Keratinocyte (primary cell): ENCODE measurements around the gene TIAM1. TPM values are rescaled to one million over a fixed set of nuclear protein-coding genes. Genes with fewer than 3 reads are reported as not detected.

ENCODE experiments used
- DNase-seq: peaks from one replicate; pipeline ENCODE4 v3.0.0-alpha.2; 2011; ENCODE audit warnings: low read depth, missing footprints, low spot score
- FAIRE-seq: peaks from 2 replicates; lab custom pipeline; 2011; peaks lifted over from hg19 to GRCh38; lab: Jason Lieb, UNC
- H2AFZ ChIP-seq: 2 replicates; pipeline ENCODE4 v1.6.0; 2012; ENCODE audit warnings: low read length, control low read depth, inconsistent platforms; ENCODE audit not compliant: control insufficient read depth
- H3K27ac ChIP-seq: 2 replicates; pipeline ENCODE4 v1.5.1; 2011; ENCODE audit warnings: low read length; ENCODE audit not compliant: control insufficient read depth, insufficient read depth
- H3K27me3 ChIP-seq: 3 replicates; pipeline ENCODE4 v1.6.0; 2011; ENCODE audit warnings: low read length; ENCODE audit not compliant: control insufficient read depth, insufficient read depth; ENCODE audit errors: extremely low read depth
- H3K36me3 ChIP-seq, 2 experiments: 2 replicates in 1 of 2; 3 replicates in 1 of 2; pipeline ENCODE4 v1.5.1; 2011; ENCODE audit warnings: low read length in 2 of 2, mild to moderate bottlenecking in 1 of 2; ENCODE audit not compliant: control insufficient read depth in 2 of 2, insufficient read depth in 2 of 2; ENCODE audit errors: extremely low read depth in 1 of 2
- H3K4me1 ChIP-seq: 3 replicates; pipeline ENCODE4 v1.5.1; 2011; ENCODE audit warnings: low read length; ENCODE audit not compliant: control insufficient read depth, insufficient read depth; ENCODE audit errors: extremely low read depth
- H3K4me2 ChIP-seq: 3 replicates; pipeline ENCODE4 v1.6.0; 2011; ENCODE audit warnings: low read depth, low read length; ENCODE audit not compliant: control insufficient read depth, insufficient read depth; ENCODE audit errors: extremely low read depth
- H3K4me3 ChIP-seq, 3 experiments: fragments of 200-600 bp in 1 of 3; sonication (generic) in 1 of 3; 2 replicates in 2 of 3; 3 replicates in 1 of 3; pipeline ENCODE4 v1.5.1; 2011 to 2016; ENCODE audit warnings: low read length in 3 of 3, mild to moderate bottlenecking in 3 of 3, control low read depth in 2 of 3, inconsistent platforms in 1 of 3, low read depth in 1 of 3, mixed read lengths in 1 of 3, mixed run types in 1 of 3, moderate library complexity in 1 of 3; ENCODE audit not compliant: control insufficient read depth in 2 of 3, insufficient read depth in 2 of 3; ENCODE audit errors: extremely low read depth in 1 of 3
- H3K79me2 ChIP-seq: 2 replicates; pipeline ENCODE4 v1.6.0; 2012; ENCODE audit warnings: low read length; ENCODE audit not compliant: control insufficient read depth, insufficient read depth
- H3K9ac ChIP-seq: 3 replicates; pipeline ENCODE4 v1.6.0; 2011; ENCODE audit warnings: low read length; ENCODE audit not compliant: control insufficient read depth, insufficient read depth; ENCODE audit errors: extremely low read depth
- H3K9me1 ChIP-seq: 3 replicates; pipeline ENCODE4 v1.6.0; 2011; ENCODE audit warnings: low read length; ENCODE audit not compliant: control insufficient read depth, insufficient read depth; ENCODE audit errors: extremely low read depth
- H3K9me3 ChIP-seq: 2 replicates; pipeline ENCODE4 v1.5.1; 2012; ENCODE audit warnings: low read depth, low read length; ENCODE audit not compliant: control insufficient read depth
- H4K20me1 ChIP-seq: 3 replicates; pipeline ENCODE4 v1.6.0; 2011; ENCODE audit warnings: low read length; ENCODE audit not compliant: control insufficient read depth, insufficient read depth; ENCODE audit errors: extremely low read depth
- EZH2 ChIP-seq: IDR thresholded peaks from one replicate; pipeline ENCODE4 v1.6.1; 2012; ENCODE audit warnings: inconsistent platforms, mild to moderate bottlenecking, low read length, moderate library complexity
- dilution Hi-C: fragments of 300-500 bp; cut with MboI; formaldehyde crosslinking; loops from one replicate; pipeline ENCODE4 v1.7.0; 2020; ENCODE audit warnings: low sequenced_read_pairs; ENCODE audit not compliant: extremely low pct_ligation_motif_present
- polyA plus RNA-seq, 5 experiments: library from polyadenylated mRNA; depleted of rRNA in 3 of 5; stranded (reverse) in 3 of 5; stranded (forward) in 1 of 5; unstranded in 1 of 5; fragments of >200 nt; gene quantifications; 1 replicate in 1 of 5; 2 replicates in 3 of 5; 3 replicates in 1 of 5; pipeline versions ENCODE4 v1.2.1 to v1.2.3, GENCODE V29; 2011 to 2012; ENCODE audit warnings: missing spikeins in 2 of 5, low read depth in 1 of 5, low replicate concordance in 1 of 5
- TF ChIP-seq, protein P1 (sequence below), 3 experiments: IDR thresholded peaks in 1 of 3; conservative IDR thresholded peaks in 1 of 3; optimal IDR thresholded peaks in 1 of 3; 2 replicates in 2 of 3; 3 replicates in 1 of 3; pipeline versions ENCODE3 to v1.5.1; 2011; ENCODE audit warnings: low read length in 3 of 3, mild to moderate bottlenecking in 3 of 3, moderate library complexity in 2 of 3, control low read depth in 1 of 3, inconsistent platforms in 1 of 3; ENCODE audit not compliant: insufficient read depth in 2 of 3; ENCODE audit errors: extremely low read depth in 1 of 3

TIAM1 gene
- polyA plus RNA-seq, 1 donor (not counting 4 experiments of a cell fraction or from before 2014, with no cell fraction given): 8.3 TPM

DNA sequence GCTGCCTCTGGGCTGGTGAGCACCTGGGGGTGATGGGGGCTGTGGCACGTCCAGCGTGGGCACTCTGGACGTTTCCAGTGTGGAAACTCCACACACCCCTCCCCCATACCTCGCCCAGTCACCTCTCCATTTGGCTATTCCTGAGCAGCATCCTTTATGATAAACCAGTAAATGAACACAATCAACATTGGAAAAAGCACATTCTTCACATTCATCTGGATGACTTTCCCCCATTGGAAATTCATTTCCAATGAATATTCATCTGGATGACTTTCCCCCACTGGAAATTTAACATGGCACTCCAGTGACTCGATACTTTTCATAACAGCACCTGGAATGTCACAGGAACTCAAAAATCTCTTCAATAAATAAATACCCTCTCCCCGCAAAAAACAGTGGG is 201.0 kb downstream of the TIAM1 start:
- no peak overlapping the region for H3K9ac ChIP-seq
- dilution Hi-C loops: no loop called here
- no peak overlapping the region for H3K4me2 ChIP-seq

DNA sequence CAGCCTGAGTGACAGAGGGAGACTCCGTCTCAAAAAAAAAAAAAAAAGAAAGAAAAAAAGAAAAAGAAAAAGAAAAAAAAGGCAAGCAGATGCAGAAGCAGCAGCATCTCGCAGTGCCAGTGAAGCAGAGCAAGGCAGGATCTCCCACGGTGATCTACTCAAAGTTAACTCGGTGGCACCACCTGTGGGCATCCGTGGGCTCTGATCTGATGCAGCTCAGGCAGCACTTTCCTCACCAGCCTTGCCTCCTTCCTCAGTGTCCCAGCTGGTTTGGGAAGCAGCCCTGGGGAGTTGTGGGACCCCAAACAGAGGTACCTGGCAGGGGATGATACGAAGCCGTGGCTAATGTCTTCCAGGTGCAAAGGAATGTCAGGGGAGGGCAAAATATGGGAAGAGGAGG is 201.5 kb downstream of the TIAM1 start:
- Histone ChIP-seq H4K20me1 (no peaks in the 10 kb centered on the region), H3K9me3 (no peaks in the 10 kb centered on the region), H3K79me2 (no peaks in the 10 kb centered on the region), H3K4me1 (no peaks in the 10 kb centered on the region), H3K4me3 (no peak overlapping the region), H2AFZ (no peak overlapping the region), H3K36me3 (peaks cover 0 to 2% of the 10 kb centered on the region in 2 experiments), H3K9ac (no peak overlapping the region), H3K4me2 (no peak overlapping the region), H3K27me3 (no peaks in the 10 kb centered on the region), H3K9me1 (no peaks in the 10 kb centered on the region), H3K27ac (no peak overlapping the region)
- no peak for TF ChIP-seq EZH2
- TF ChIP-seq, protein P1, sequence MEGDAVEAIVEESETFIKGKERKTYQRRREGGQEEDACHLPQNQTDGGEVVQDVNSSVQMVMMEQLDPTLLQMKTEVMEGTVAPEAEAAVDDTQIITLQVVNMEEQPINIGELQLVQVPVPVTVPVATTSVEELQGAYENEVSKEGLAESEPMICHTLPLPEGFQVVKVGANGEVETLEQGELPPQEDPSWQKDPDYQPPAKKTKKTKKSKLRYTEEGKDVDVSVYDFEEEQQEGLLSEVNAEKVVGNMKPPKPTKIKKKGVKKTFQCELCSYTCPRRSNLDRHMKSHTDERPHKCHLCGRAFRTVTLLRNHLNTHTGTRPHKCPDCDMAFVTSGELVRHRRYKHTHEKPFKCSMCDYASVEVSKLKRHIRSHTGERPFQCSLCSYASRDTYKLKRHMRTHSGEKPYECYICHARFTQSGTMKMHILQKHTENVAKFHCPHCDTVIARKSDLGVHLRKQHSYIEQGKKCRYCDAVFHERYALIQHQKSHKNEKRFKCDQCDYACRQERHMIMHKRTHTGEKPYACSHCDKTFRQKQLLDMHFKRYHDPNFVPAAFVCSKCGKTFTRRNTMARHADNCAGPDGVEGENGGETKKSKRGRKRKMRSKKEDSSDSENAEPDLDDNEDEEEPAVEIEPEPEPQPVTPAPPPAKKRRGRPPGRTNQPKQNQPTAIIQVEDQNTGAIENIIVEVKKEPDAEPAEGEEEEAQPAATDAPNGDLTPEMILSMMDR (optimal IDR thresholded peaks at IDR 0.05 in 1 of 3, IDR thresholded peaks at IDR 0.05 in 1 of 3, conservative IDR thresholded peaks at IDR 0.05 in 1 of 3; ENCODE audit: extremely low read depth in 1 of 3, insufficient read depth in 2 of 3, low read length in 3 of 3): peak in 2 of 3 experiments; percentile 9 to 46
- FAIRE-seq (no peak), DNase-seq (no peak)
- dilution Hi-C loops: no loop called here

More for the DNA sequence above, 201.0 kb downstream of the TIAM1 start:
- FAIRE-seq (no peak), DNase-seq (no peak)
- Histone ChIP-seq H3K27me3 (no peaks in the 10 kb centered on the region), H3K9me3 (no peaks in the 10 kb centered on the region), H2AFZ (no peak overlapping the region), H3K79me2 (no peaks in the 10 kb centered on the region), H3K9me1 (no peaks in the 10 kb centered on the region), H4K20me1 (no peaks in the 10 kb centered on the region), H3K36me3 (peaks cover 0 to 2% of the 10 kb centered on the region in 2 experiments), H3K4me1 (no peaks in the 10 kb centered on the region), H3K27ac (no peak overlapping the region), H3K4me3 (no peak overlapping the region)
- no peak for TF ChIP-seq EZH2
- TF ChIP-seq, protein P1 (optimal IDR thresholded peaks at IDR 0.05 in 1 of 3, IDR thresholded peaks at IDR 0.05 in 1 of 3, conservative IDR thresholded peaks at IDR 0.05 in 1 of 3; ENCODE audit: extremely low read depth in 1 of 3, insufficient read depth in 2 of 3, low read length in 3 of 3): no peak
